WI38 (cell line): ENCODE data around the gene BTG4.
A peak's percentile ranks its signal among the peaks of the same experiment; 100 is the strongest.

ENCODE experiments used
- H3K4me3 ChIP-seq: 2 replicates; pipeline ENCODE4 v1.5.1; 2011; ENCODE audit warnings: low read depth, mild to moderate bottlenecking, control low read depth, low read length
- TF ChIP-seq, protein P1 (sequence below): IDR thresholded peaks from 2 replicates; pipeline ENCODE4 v1.5.1; 2012; ENCODE audit warnings: low read depth, mild to moderate bottlenecking, control low read depth, low read length

Gene BTG4

DNA sequence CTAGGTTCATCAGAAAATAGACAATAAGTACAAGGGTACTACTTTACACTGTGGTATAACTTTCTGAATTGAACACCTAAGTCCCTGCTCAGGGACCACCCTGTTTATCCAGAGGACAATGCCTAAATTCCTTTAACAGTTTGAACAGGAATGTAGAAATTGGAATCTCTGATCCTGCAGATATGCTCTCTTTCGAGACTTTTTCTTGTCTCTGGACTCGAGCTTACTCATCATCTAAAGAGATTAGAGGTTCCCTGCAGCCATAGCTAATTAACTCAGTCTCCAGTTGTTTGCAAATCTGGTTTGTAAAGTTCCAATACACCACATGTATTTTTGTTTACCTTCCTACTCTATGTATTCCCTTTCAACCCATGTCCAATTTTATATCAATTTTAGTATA, 3.4 kb upstream of the BTG4 start:
- no peak overlapping the region for H3K4me3 ChIP-seq
- TF ChIP-seq, protein P1, sequence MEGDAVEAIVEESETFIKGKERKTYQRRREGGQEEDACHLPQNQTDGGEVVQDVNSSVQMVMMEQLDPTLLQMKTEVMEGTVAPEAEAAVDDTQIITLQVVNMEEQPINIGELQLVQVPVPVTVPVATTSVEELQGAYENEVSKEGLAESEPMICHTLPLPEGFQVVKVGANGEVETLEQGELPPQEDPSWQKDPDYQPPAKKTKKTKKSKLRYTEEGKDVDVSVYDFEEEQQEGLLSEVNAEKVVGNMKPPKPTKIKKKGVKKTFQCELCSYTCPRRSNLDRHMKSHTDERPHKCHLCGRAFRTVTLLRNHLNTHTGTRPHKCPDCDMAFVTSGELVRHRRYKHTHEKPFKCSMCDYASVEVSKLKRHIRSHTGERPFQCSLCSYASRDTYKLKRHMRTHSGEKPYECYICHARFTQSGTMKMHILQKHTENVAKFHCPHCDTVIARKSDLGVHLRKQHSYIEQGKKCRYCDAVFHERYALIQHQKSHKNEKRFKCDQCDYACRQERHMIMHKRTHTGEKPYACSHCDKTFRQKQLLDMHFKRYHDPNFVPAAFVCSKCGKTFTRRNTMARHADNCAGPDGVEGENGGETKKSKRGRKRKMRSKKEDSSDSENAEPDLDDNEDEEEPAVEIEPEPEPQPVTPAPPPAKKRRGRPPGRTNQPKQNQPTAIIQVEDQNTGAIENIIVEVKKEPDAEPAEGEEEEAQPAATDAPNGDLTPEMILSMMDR = no peak

DNA sequence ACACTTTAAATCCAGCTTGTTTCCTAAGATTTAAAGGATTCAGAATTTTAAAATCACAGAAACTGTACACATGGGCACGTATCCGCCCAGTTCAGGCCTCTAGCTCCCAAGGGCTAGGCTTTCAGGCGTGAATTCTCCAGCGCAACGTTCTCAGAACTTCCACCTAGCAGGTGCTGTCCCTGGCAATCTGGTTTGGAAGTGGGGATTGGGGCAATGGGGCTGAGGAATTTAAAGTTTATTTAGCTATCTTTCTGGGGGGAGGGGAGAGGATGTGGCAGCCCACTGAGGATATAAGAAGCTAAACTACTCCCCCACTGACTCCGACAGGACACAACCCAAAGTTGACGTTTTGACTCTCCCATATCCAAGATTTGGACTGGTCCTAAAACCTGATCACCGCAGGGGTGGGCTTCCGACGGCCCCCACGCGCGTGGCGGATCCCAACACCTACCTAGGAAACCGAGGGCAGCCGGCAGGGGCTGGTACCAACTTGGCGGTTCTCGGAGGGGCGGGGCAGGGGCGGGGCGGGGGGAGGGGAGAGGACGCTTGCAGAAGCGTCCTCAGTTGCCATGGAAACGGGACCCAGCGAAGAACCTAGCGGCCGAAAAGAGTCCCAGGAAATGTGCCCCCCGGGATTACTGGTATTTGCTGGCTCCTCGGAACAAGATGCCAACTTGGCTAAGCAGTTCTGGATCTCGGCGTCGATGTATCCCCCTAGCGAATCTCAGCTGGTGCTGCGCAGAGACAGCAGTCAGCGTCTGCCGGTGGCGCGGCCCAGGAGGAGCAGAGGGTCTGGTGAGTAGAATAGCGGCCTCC, 2.2 kb upstream of the BTG4 start, which contains the start of gene HOATZ:
HOATZ (plus strand) TSS at position 563 of the 816 bp plus-strand sequence; CDS start at position 570, 7 bp downstream.
- TF ChIP-seq, protein P1 = 0 out of 2 replicates have a peak, but pooled peaks have one; percentile 9
- peak within 1 kb of the TSS; percentile 47 for H3K4me3 ChIP-seq

DNA sequence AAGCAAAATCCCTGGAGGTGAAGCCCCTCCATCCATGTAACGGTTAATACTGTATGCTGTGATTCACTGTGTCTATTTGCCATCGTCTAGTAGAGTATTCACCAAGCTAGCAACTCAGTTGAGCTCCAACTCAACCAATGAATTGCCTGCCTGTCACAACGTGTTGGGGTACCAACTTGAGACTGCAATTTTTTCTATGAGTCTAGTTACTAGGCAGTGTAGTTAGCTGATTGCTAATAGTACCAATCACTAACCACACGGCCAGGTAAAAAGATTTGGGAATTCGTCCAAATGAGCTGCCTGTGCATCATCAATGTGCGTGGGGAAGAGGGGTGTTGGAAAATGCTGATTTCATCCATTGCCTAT, 1.0 kb upstream of the BTG4 start:
- H3K4me3 ChIP-seq = no peak overlapping the region

DNA sequence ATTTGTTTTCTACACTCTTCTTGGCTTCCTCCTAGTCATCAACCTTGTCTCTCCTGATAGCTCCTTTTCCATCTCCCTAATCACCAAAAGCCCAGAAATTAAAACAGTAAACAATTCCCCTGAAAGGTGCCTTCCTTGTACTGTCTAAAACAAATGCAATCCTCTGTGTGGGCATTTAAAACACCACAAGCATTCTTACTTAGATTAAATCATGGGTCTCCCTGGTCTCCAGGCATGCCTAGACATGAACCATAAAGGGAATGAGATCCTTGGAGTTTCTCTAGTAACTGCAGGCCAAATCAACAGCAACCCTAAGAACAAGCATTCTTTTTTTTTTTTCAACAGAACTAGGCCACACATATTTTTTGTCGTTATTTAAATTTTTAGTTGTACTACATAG, 1.9 kb downstream of the BTG4 start:
- no peak overlapping the region for H3K4me3 ChIP-seq
- TF ChIP-seq, protein P1 = no peak

More for the DNA sequence above, 1.0 kb upstream of the BTG4 start:
- TF ChIP-seq, protein P1 = no peak

DNA sequence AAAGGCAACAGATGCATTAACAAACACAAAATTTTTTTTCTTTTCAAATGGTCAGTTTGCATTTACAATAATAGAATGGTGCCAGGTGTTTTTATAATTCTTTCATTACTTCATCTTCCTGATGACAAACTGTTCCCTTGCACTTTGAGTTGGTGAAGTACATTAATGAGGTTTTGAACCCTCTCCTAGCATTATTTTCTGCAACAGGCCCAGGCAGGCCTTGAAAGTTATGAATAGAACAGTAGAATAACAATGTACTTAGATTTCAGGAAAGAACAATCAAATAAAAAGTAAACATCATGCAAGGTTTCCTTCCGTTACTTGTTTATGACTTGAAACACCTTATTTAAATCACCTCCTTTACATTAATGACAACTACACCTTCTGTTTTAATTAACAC, 9.6 kb downstream of the BTG4 start:
- no peak overlapping the region for H3K4me3 ChIP-seq
- TF ChIP-seq, protein P1 = no peak

DNA sequence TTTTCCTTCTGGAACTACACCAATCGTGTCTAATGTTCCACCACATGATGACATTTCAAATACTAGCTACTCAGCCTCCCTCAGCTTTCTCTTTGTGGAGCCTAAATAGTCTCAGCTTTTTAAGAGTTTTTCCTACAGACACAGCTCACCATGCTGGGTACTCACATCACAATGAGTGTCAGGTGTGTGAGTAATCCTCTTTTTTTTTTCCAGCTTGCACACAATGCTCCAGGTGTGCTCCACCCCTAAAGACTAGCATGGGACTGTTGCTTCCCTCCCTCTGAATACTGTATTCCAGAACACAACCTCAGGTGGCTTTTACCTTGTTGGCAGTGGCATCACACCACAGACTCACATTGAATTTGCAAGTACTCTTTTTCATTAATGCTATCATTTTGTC, 11.7 kb downstream of the BTG4 start:
- H3K4me3 ChIP-seq = no peak overlapping the region
- TF ChIP-seq, protein P1 = no peak

DNA sequence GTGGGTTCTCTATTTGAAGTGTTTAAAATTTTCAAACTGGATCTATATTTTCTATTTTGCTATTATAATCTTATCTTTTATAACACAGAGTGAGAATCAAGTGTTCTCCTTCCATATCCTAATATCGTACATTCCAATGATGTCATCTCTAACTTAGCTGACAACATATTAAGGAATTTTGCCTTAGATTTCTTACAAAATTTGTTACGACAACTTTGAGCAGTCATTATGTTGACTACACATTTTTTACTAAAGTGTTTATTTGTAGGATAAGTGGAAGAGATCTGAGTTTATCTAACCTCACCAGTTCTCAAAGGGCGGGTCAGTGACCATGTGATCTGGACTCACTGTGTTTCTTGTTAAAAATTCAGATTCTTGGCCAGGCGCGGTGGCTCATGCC, 12.7 kb downstream of the BTG4 start:
- TF ChIP-seq, protein P1 = no peak
- H3K4me3 ChIP-seq = no peak overlapping the region
